HEK293 (cell line): Measurements from ENCODE around the gene RAG1.

Experiments
- CTCF ChIA-PET: fragments of 350-600 bp; formaldehyde crosslinking; extraction: SDS; loops from one replicate; lab custom pipeline; 2021; ENCODE audit warnings: antibody characterized with exemption; lab: Yijun Ruan, JAX
- POLR2A ChIA-PET: fragments of 300-600 bp; formaldehyde crosslinking; extraction: SDS; loops from one replicate; lab custom pipeline; 2020; ENCODE audit warnings: antibody characterized with exemption, inconsistent platforms; lab: Yijun Ruan, JAX
- H3K27ac ChIP-seq: fragments of 200-500 bp; sonication (Bioruptor generic); 2 replicates; pipeline ENCODE4 v1.5.1; 2014; ENCODE audit warnings: low read depth, low read length, control low read depth, inconsistent platforms; ENCODE audit errors: extremely low read depth
- H3K36me3 ChIP-seq, 2 experiments: fragments of 200-500 bp in 1 of 2; sonication (Bioruptor generic) in 1 of 2; 1 replicate in 1 of 2; 2 replicates in 1 of 2; pipeline ENCODE4 v1.5.1; 2014 to 2017; ENCODE audit warnings: inconsistent platforms in 2 of 2, low read length in 2 of 2; ENCODE audit not compliant: control insufficient read depth in 2 of 2, insufficient read depth in 1 of 2
- H3K4me1 ChIP-seq: fragments of 200-500 bp; sonication (Bioruptor generic); 2 replicates; pipeline ENCODE4 v1.5.1; 2014; ENCODE audit warnings: mild to moderate bottlenecking, low read length, inconsistent platforms; ENCODE audit not compliant: control insufficient read depth, insufficient read depth
- H3K4me3 ChIP-seq: 2 replicates; pipeline ENCODE4 v1.5.1; 2011; ENCODE audit warnings: low read depth, mild to moderate bottlenecking, control low read depth, low read length, moderate library complexity
- H3K9me3 ChIP-seq: fragments of 200-500 bp; sonication (Bioruptor generic); 2 replicates; pipeline ENCODE4 v1.5.1; 2014; ENCODE audit warnings: low read depth, low read length, inconsistent platforms; ENCODE audit not compliant: control insufficient read depth, insufficient read depth
- GLI4 ChIP-seq: fragments of 450-650 bp; formaldehyde crosslinking; IDR thresholded peaks from 2 replicates; pipeline ENCODE4 v1.5.1; 2016; ENCODE audit warnings: missing biosample characterization, missing genetic modification characterization
- RBAK ChIP-seq: fragments of 450-650 bp; formaldehyde crosslinking; IDR thresholded peaks from 2 replicates; pipeline ENCODE4 v1.5.1; 2016; ENCODE audit warnings: missing biosample characterization, missing genetic modification characterization
- REST ChIP-seq: fragments of 450-650 bp; formaldehyde crosslinking; IDR thresholded peaks from 2 replicates; pipeline ENCODE4 v1.5.1; 2016; ENCODE audit warnings: missing biosample characterization, missing genetic modification characterization
- WT1 ChIP-seq: fragments of 450-650 bp; formaldehyde crosslinking; IDR thresholded peaks from 2 replicates; pipeline ENCODE4 v1.5.1; 2016; ENCODE audit warnings: missing biosample characterization, missing genetic modification characterization
- ZBTB44 ChIP-seq: fragments of 450-650 bp; IDR thresholded peaks from 2 replicates; pipeline ENCODE4 v1.5.1; 2018; ENCODE audit warnings: missing biosample characterization, mild to moderate bottlenecking, missing genetic modification characterization
- ZNF133 ChIP-seq: fragments of 450-650 bp; formaldehyde crosslinking; IDR thresholded peaks from 2 replicates; pipeline ENCODE4 v1.5.1; 2016; ENCODE audit warnings: missing biosample characterization, missing genetic modification characterization
- ZNF146 ChIP-seq: fragments of 450-650 bp; formaldehyde crosslinking; IDR thresholded peaks from 2 replicates; pipeline ENCODE4 v1.5.1; 2016; ENCODE audit warnings: missing biosample characterization, missing genetic modification characterization
- ZNF654 ChIP-seq: fragments of 450-650 bp; formaldehyde crosslinking; IDR thresholded peaks from 2 replicates; pipeline ENCODE4 v1.5.1; 2016; ENCODE audit warnings: low read depth, missing biosample characterization, missing genetic modification characterization
- ZNF785 ChIP-seq: fragments of 450-650 bp; formaldehyde crosslinking; IDR thresholded peaks from 2 replicates; pipeline ENCODE4 v1.5.1; 2016; ENCODE audit warnings: missing biosample characterization, missing genetic modification characterization
- ZNF843 ChIP-seq: fragments of 450-650 bp; formaldehyde crosslinking; IDR thresholded peaks from 2 replicates; pipeline ENCODE4 v1.5.1; 2016; ENCODE audit warnings: missing biosample characterization, missing genetic modification characterization
- TF ChIP-seq, protein P1 (sequence below): fragments of 450-650 bp; formaldehyde crosslinking; IDR thresholded peaks from 2 replicates; pipeline ENCODE4 v1.5.1; 2016; ENCODE audit warnings: missing biosample characterization, missing genetic modification characterization
- TF ChIP-seq, protein P2 (sequence below): fragments of 450-650 bp; formaldehyde crosslinking; IDR thresholded peaks from 2 replicates; pipeline ENCODE4 v1.5.1; 2017; ENCODE audit warnings: missing biosample characterization, missing genetic modification characterization
- TF ChIP-seq, protein P3 (sequence below): fragments of 450-650 bp; formaldehyde crosslinking; IDR thresholded peaks from 2 replicates; pipeline ENCODE4 v1.5.1; 2017; ENCODE audit warnings: missing biosample characterization, mild to moderate bottlenecking, missing genetic modification characterization, moderate library complexity
- TF ChIP-seq, protein P4 (sequence below): fragments of 450-650 bp; formaldehyde crosslinking; IDR thresholded peaks from 2 replicates; pipeline ENCODE4 v1.5.1; 2016; ENCODE audit warnings: missing biosample characterization, missing genetic modification characterization

The RAG1 gene

GRCh38 chr11:36530840-36531239, 37.0 kb upstream of the RAG1 start (continued):
- TF ChIP-seq ZBTB44 (tag by site-specific recombination) (no peak), RBAK (tag by site-specific recombination) (no peak)

DNA sequence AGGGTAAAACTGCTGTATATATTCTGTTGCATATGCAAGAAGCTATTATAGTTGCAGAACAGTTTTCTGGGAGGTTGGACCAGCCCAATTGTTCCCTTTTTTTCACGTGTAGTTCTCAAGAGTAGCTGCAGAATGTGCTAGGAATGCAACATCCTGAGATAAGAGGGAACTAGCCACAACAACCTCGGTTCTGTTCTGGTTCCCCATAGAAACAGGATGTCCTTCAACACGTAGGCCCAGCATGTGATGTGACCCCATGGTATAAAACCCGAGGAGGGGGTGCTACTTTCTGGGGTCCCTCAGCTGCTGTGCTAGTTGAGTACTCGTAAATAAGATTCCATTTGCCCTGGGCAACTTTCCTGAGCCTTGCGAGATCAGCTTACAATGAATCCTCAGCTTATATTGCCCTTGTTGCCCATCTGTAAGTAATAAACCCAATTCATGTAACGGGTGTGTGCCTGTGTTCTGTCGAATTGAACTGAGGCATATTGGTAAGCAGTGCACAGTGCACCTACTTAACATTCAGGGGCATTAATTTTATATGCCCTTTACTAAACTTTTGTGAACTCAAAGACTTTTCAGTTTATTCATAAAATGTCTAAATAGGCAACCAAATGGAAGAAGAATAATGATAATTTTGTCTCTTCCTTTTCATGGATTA, 34.7 kb upstream of the RAG1 start:
- Histone ChIP-seq H3K4me1 (no peaks in the 10 kb centered on the region), H3K36me3 (no peaks in the 10 kb centered on the region), H3K27ac (no peak overlapping the region), H3K9me3 (no peaks in the 10 kb centered on the region), H3K4me3 (no peak overlapping the region)
- ChIA-PET POLR2A (no interaction called here), CTCF (interaction anchor here (0.6 to 1.0 kb wide), 2 partner anchors 29 to 1982 kb away, joined by 3 read pairs; no protein-coding TSS in a partner anchor)
- TF ChIP-seq, protein P1, sequence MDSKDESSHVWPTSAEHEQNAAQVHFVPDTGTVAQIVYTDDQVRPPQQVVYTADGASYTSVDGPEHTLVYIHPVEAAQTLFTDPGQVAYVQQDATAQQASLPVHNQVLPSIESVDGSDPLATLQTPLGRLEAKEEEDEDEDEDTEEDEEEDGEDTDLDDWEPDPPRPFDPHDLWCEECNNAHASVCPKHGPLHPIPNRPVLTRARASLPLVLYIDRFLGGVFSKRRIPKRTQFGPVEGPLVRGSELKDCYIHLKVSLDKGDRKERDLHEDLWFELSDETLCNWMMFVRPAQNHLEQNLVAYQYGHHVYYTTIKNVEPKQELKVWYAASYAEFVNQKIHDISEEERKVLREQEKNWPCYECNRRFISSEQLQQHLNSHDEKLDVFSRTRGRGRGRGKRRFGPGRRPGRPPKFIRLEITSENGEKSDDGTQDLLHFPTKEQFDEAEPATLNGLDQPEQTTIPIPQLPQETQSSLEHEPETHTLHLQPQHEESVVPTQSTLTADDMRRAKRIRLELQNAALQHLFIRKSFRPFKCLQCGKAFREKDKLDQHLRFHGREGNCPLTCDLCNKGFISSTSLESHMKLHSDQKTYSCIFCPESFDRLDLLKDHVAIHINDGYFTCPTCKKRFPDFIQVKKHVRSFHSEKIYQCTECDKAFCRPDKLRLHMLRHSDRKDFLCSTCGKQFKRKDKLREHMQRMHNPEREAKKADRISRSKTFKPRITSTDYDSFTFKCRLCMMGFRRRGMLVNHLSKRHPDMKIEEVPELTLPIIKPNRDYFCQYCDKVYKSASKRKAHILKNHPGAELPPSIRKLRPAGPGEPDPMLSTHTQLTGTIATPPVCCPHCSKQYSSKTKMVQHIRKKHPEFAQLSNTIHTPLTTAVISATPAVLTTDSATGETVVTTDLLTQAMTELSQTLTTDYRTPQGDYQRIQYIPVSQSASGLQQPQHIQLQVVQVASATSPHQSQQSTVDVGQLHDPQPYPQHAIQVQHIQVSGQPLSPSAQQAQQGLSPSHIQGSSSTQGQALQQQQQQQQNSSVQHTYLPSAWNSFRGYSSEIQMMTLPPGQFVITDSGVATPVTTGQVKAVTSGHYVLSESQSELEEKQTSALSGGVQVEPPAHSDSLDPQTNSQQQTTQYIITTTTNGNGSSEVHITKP (tag by site-specific recombination): no peak
- TF ChIP-seq, protein P2, sequence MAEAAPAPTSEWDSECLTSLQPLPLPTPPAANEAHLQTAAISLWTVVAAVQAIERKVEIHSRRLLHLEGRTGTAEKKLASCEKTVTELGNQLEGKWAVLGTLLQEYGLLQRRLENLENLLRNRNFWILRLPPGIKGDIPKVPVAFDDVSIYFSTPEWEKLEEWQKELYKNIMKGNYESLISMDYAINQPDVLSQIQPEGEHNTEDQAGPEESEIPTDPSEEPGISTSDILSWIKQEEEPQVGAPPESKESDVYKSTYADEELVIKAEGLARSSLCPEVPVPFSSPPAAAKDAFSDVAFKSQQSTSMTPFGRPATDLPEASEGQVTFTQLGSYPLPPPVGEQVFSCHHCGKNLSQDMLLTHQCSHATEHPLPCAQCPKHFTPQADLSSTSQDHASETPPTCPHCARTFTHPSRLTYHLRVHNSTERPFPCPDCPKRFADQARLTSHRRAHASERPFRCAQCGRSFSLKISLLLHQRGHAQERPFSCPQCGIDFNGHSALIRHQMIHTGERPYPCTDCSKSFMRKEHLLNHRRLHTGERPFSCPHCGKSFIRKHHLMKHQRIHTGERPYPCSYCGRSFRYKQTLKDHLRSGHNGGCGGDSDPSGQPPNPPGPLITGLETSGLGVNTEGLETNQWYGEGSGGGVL: no peak
- TF ChIP-seq GLI4 (tag by site-specific recombination) (no peak), ZNF146 (no peak)

- ChIA-PET POLR2A (no interaction called here), CTCF (interaction anchor here (0.7 kb wide), 1 partner anchor 93 kb away, joined by 4 read pairs; no protein-coding TSS in a partner anchor)
- Histone ChIP-seq H3K4me3 (no peak overlapping the region), H3K27ac (no peak overlapping the region), H3K36me3 (no peaks in the 10 kb centered on the region), H3K4me1 (no peaks in the 10 kb centered on the region), H3K9me3 (no peaks in the 10 kb centered on the region)
- TF ChIP-seq ZNF654 (no peak), ZNF843 (tag by site-specific recombination) (no peak), ZNF146 (no peak), WT1 (tag by site-specific recombination) (no peak), REST (tag by site-specific recombination) (no peak), ZNF785 (tag by site-specific recombination) (no peak), ZNF133 (tag by site-specific recombination) (no peak)
- TF ChIP-seq, protein P2: no peak
- TF ChIP-seq, protein P3, sequence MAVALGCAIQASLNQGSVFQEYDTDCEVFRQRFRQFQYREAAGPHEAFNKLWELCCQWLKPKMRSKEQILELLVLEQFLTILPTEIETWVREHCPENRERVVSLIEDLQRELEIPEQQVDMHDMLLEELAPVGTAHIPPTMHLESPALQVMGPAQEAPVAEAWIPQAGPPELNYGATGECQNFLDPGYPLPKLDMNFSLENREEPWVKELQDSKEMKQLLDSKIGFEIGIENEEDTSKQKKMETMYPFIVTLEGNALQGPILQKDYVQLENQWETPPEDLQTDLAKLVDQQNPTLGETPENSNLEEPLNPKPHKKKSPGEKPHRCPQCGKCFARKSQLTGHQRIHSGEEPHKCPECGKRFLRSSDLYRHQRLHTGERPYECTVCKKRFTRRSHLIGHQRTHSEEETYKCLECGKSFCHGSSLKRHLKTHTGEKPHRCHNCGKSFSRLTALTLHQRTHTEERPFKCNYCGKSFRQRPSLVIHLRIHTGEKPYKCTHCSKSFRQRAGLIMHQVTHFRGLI (tag by site-specific recombination): no peak
- TF ChIP-seq, protein P4, sequence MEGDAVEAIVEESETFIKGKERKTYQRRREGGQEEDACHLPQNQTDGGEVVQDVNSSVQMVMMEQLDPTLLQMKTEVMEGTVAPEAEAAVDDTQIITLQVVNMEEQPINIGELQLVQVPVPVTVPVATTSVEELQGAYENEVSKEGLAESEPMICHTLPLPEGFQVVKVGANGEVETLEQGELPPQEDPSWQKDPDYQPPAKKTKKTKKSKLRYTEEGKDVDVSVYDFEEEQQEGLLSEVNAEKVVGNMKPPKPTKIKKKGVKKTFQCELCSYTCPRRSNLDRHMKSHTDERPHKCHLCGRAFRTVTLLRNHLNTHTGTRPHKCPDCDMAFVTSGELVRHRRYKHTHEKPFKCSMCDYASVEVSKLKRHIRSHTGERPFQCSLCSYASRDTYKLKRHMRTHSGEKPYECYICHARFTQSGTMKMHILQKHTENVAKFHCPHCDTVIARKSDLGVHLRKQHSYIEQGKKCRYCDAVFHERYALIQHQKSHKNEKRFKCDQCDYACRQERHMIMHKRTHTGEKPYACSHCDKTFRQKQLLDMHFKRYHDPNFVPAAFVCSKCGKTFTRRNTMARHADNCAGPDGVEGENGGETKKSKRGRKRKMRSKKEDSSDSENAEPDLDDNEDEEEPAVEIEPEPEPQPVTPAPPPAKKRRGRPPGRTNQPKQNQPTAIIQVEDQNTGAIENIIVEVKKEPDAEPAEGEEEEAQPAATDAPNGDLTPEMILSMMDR (tag by site-specific recombination): no peak
Measured at GRCh38 chr11:36534276-36534840, 33.4 kb upstream of the RAG1 start.
